T-helper 2 cell treated with Interferon-gamma antibody and Interleukin-4, amounts not matched to agents 5 μg/mL and 100 μg/mL, for 36 hours (primary cell): Measurements from ENCODE around the gene SLC1A5.
"Not testable (repeated sequence)": the region's sequence is repeated elsewhere in the genome, so short reads cannot be mapped to it uniquely, and the experiment has no call there.

Source experiments
- DNase-seq: peaks from one replicate; pipeline ENCODE4 v3.0.0; 2021; ENCODE audit warnings: low spot score
- H3K27ac Mint-ChIP-seq: one replicate; pipeline ENCODE4 v1.8.0; 2021; ENCODE audit warnings: mild to moderate bottlenecking, mixed read lengths
- H3K27me3 Mint-ChIP-seq: one replicate; pipeline ENCODE4 v1.8.0; 2021; ENCODE audit warnings: low read depth, mixed read lengths
- H3K36me3 Mint-ChIP-seq: one replicate; pipeline ENCODE4 v1.8.0; 2021; ENCODE audit warnings: low read depth, mixed read lengths
- H3K4me1 Mint-ChIP-seq: one replicate; pipeline ENCODE4 v1.8.0; 2021; ENCODE audit warnings: low read depth, mixed read lengths
- H3K4me3 Mint-ChIP-seq: one replicate; pipeline ENCODE4 v1.8.0; 2022; ENCODE audit warnings: mild to moderate bottlenecking, moderate library complexity, mixed read lengths
- H3K9me3 Mint-ChIP-seq: one replicate; pipeline ENCODE4 v1.8.0; 2021; ENCODE audit warnings: mixed read lengths

SLC1A5 gene

GRCh38 chr19:46788262-46788967 lies at the start of gene SLC1A5:
Gene SLC1A5 (minus strand): TSS chr19:46788594. CDS start chr19:46787965, 629 bp downstream.
- peak; percentile 98 for DNase-seq
- Mint-ChIP-seq H3K27me3 (peaks cover 2% of the 10 kb centered on the region), H3K4me1 (peaks cover 47% of the 10 kb centered on the region), H3K9me3 (no peaks in the 10 kb centered on the region), H3K27ac (peak within 1 kb of the TSS; percentile 90), H3K4me3 (peak within 1 kb of the TSS; percentile 92), H3K36me3 (peaks cover 36% of the 10 kb centered on the region)

DNA sequence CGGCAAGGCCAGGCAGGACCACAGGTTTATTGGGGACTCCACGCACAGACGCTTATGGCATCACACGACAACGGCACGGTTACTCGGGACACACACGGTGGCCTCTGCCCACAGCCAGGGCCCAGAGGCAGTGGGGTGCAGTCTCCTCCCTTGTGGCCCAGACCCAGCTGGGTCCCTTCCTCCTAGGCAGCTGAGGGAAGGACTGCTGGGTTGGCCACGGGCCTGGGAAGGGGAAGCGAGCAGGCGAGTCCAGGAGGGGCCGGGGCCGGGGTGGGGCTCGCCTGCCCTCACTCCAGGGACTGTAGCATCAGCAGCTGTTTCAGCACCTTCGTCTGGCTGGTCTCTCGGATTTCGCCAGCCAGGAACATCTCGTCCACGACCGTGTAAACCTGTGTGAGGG lies 49.8 kb upstream of the SLC1A5 start:
- no peaks in the 10 kb centered on the region for H3K9me3 Mint-ChIP-seq

DNA sequence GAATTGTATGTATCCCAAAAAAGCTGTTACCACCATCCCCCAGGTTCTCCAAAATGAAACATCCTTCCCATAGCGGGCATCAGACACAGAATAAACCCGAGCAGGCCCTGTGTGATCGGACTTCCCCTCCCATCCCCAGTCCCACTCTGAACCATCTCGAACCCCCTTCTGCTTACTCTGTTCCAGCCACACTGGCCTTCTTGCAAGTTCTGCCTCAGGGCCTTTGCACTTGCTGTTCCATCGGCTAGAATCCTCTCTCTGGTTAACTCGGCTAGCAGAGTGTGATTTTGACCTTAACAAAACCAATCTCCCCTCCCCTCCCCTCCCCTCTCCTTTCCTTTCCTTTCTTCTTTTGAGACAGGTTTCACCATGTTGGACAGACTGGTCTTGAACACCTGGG lies 46.6 kb upstream of the SLC1A5 start:
- no peak for DNase-seq
- Mint-ChIP-seq H3K4me1 (no peaks in the 10 kb centered on the region), H3K27ac (no peak overlapping the region), H3K9me3 (no peaks in the 10 kb centered on the region), H3K4me3 (no peak overlapping the region), H3K36me3 (peaks cover 11% of the 10 kb centered on the region), H3K27me3 (no peaks in the 10 kb centered on the region)

More for the DNA sequence above, 49.8 kb upstream of the SLC1A5 start:
- Mint-ChIP-seq H3K36me3 (peaks cover 21% of the 10 kb centered on the region), H3K4me1 (no peaks in the 10 kb centered on the region), H3K4me3 (no peak overlapping the region), H3K27ac (no peak overlapping the region), H3K27me3 (no peaks in the 10 kb centered on the region)
- DNase-seq = no peak

- H3K4me1 Mint-ChIP-seq = peaks cover 2% of the 10 kb centered on the region
- peaks cover 9% of the 10 kb centered on the region for H3K36me3 Mint-ChIP-seq
- no peak overlapping the region for H3K4me3 Mint-ChIP-seq
- no peak overlapping the region for H3K27ac Mint-ChIP-seq
- H3K27me3 Mint-ChIP-seq = no peaks in the 10 kb centered on the region
- DNase-seq = no peak
- H3K9me3 Mint-ChIP-seq = no peaks in the 10 kb centered on the region
Measured at GRCh38 chr19:46834121-46834520, 45.7 kb upstream of the SLC1A5 start.

DNA sequence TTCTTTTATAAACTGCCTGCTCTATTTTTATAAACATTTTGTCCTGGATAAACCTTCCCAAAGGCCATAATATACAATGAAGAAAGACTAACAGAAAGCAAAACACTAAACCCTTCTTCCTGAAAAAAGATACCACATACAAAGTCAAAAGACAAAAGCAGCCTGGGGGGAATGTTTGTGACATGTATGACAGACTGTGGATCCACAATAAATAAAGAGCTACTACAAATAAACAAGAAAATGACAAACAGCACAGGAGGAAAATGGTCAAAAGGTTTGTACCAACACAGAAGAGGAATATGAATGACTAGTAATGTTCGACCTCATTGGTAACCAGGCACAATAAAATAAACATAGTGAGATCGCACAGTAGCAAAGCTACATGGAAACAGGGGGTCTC lies 42.5 kb upstream of the SLC1A5 start:
- no peaks in the 10 kb centered on the region for H3K27me3 Mint-ChIP-seq
- H3K27ac Mint-ChIP-seq = no peak overlapping the region
- no peaks in the 10 kb centered on the region for H3K9me3 Mint-ChIP-seq

GRCh38 chr19:46828484-46828883 lies 40.1 kb upstream of the SLC1A5 start:
- peak; percentile 65 for DNase-seq
- H3K4me1 Mint-ChIP-seq = peaks cover 8% of the 10 kb centered on the region
- H3K9me3 Mint-ChIP-seq = no peaks in the 10 kb centered on the region
- no peaks in the 10 kb centered on the region for H3K36me3 Mint-ChIP-seq
- H3K4me3 Mint-ChIP-seq = no peak overlapping the region
- no peak overlapping the region for H3K27ac Mint-ChIP-seq
- H3K27me3 Mint-ChIP-seq = no peaks in the 10 kb centered on the region

More for the DNA sequence above, 42.5 kb upstream of the SLC1A5 start:
- H3K4me1 Mint-ChIP-seq = peaks cover 3% of the 10 kb centered on the region
- no peak for DNase-seq
- no peaks in the 10 kb centered on the region for H3K36me3 Mint-ChIP-seq
- H3K4me3 Mint-ChIP-seq = no peak overlapping the region

GRCh38 chr19:46825731-46826055 lies 37.3 kb upstream of the SLC1A5 start:
- Mint-ChIP-seq H3K27me3 (no peaks in the 10 kb centered on the region), H3K9me3 (no peaks in the 10 kb centered on the region), H3K4me1 (peaks cover 25% of the 10 kb centered on the region), H3K27ac (no peak overlapping the region), H3K36me3 (no peaks in the 10 kb centered on the region), H3K4me3 (no peak overlapping the region)
- no peak for DNase-seq

DNA sequence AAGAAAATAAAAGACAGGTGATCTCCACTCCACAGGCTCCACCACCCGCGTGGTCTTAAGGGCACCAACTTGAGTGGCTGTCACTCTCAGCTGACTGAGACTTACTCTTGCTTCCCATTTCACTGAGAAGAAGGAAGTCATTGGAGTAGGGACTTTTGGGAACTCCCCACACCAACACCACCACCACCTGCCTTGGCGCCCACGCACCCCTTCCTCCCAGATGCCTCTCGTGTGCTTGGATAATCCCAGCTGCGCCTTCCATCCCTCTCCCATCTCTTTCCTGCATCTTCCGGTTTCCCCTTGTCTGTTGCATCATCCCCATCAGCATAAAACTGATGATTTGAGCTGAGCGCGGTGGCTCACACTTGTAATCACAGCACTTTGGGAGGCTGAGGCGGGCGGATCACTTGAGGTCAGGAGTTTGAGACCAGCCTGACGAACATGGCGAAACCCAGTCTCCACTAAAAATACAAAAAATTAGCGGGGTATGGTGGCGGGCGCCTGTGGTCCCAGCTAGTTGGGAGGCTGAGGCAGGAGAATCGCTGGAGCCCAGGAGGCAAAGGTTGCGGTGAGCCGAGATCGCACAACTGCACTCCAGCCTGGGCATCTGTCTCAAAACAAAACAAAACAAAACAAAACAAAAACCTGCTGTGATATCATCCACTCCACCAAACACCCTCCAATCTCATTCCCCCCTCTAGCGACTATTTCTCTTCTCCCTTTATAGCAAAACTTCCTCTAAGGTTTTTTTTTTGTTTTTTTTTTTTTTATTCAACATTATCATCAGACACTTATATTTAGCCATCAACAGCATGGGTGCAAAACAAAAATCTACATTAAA lies 36.7 kb upstream of the SLC1A5 start:
- H3K27ac Mint-ChIP-seq = peak overlapping the region; percentile 66
- H3K27me3 Mint-ChIP-seq = no peaks in the 10 kb centered on the region
- peaks cover 30% of the 10 kb centered on the region for H3K4me1 Mint-ChIP-seq
- H3K36me3 Mint-ChIP-seq = no peaks in the 10 kb centered on the region
- no peak for DNase-seq
- no peak overlapping the region for H3K4me3 Mint-ChIP-seq
- H3K9me3 Mint-ChIP-seq = no peaks in the 10 kb centered on the region

DNA sequence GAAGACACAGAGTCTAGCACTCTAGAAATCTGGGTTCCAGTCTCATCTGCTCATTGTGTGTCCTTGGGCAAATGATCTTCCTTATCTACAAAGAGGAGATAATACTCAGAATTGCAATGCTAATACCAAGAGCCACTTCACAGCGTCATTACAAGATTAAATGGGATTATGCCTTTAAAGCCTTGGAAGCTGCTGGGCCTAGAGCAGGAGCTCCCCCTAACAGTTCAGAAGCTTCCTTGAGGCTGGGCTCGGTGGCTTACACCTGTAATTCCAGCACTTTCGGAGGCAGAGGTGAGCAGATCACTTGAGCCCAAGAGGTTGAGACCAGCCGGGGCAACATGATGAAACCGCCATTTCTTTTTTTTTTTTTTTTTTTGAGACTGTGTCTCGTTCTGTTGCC lies 34.7 kb upstream of the SLC1A5 start:
- DNase-seq = no peak
- Mint-ChIP-seq H3K9me3 (no peaks in the 10 kb centered on the region), H3K27me3 (no peaks in the 10 kb centered on the region), H3K36me3 (no peaks in the 10 kb centered on the region), H3K27ac (peak overlapping the region; percentile 7), H3K4me1 (peaks cover 36% of the 10 kb centered on the region), H3K4me3 (no peak overlapping the region)

DNA sequence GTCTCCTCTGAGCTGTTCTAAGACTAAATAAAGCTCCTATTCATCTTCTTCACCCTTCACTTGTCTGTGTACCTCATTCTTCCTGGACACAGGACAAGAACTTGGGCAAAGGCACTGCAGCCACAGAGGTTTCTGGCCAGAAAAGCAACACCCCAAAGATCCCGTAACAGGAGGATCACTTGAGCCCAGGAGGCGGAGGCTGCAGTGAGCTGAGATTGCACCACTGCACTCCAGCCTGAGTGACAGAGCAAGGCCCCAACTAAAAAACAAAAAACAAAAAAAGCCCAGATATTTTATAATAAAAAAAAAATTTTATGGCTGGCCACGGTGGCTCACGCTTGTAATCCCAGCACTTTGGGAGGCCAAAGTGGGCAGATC lies 34.0 kb upstream of the SLC1A5 start:
- not testable (repeated sequence) for H3K27me3 Mint-ChIP-seq, H3K9me3 Mint-ChIP-seq, H3K4me3 Mint-ChIP-seq, DNase-seq, H3K36me3 Mint-ChIP-seq
- peaks cover 36% of the 10 kb centered on the region for H3K4me1 Mint-ChIP-seq
- H3K27ac Mint-ChIP-seq = peak overlapping the region; percentile 78

DNA sequence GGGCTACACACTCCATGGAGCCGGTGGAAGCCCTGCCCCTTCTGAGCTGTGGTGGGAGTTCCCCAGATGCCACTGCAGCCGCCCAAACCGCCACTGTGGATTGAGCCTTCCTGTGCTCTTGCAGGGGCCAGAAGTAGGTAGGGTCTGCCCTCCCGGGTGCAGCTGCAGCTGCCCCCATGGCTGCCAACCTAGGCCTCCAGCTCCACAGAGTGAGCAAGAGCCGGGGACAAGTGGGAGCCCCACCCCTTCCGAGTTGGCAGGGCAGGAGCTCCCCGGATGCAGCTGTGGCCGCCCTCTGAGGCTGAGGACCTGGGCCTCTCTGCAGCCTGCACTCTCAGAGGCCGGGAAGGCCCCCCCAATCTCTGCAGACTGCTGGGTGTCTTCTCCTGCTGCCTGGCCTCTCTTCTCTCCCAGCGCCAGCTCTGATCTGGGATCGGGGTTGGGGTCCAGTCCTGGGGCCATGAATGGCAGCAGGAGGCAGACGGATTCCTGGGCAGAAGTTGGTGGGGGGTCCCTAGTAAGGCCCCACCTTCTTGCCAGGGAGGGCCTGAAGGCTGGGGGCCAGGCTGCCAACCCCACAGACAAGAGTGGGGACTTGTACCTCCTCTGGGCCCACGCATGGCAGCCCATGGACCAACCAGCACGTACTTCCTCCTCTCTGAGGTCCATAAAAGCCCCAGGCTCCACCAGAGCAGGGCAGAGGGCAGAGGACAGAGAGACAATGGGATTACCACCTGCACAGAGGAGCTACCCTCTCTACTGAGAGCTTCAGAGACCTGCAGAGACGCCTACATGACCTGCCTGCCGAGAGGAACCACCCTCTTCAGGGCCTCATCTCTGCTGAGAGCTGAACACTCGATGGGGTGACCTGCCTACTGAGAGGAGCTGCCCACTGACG lies 33.4 kb upstream of the SLC1A5 start:
- H3K27me3 Mint-ChIP-seq = no peaks in the 10 kb centered on the region
- H3K9me3 Mint-ChIP-seq = no peaks in the 10 kb centered on the region
- DNase-seq = peak; percentile 39
- no peaks in the 10 kb centered on the region for H3K36me3 Mint-ChIP-seq
- H3K27ac Mint-ChIP-seq = peak overlapping the region; percentile 78
- H3K4me3 Mint-ChIP-seq = peak overlapping the region; percentile 54
- H3K4me1 Mint-ChIP-seq = peaks cover 36% of the 10 kb centered on the region

- no peak overlapping the region for H3K4me3 Mint-ChIP-seq
- H3K9me3 Mint-ChIP-seq = no peaks in the 10 kb centered on the region
Measured at GRCh38 chr19:46818812-46819211, 30.4 kb upstream of the SLC1A5 start.

DNA sequence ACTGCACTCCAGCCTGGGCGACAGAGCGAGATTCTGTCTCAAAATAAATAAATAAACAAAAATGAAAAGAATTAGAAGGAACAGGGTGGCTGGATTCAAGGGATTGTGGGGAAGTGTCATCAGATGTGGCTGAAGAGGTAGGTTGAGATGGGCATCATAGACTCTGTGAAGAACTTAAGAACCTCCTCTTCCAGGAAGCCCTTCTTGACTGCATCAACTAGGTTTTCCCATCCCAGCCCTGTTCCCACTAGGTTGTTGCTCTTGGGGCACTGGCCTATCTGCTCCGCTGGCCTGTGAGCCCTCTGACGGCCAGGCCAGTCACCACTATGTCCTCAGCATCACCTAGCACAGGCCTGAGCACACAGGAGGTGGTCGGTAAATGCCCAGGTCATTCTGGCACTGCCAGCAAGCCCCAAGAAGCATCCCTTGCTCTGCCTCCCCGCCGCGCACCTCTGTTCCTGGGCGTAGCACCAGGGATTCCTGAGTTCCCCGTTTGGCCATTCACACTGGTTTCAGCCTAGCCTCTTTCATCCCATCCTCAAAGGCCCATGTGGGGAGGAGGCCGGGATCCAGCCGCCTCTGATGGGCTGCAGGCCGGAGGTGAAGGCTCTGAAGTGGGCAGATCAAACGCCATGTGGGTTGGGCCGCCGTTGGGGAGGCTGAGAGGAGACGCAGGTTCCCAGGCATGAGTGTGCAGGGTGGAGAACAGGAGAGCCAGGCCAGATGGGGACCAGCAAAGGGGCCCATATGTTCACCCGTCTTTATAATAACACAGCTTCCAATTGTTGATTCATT lies 27.6 kb upstream of the SLC1A5 start:
- DNase-seq = no peak
- Mint-ChIP-seq H3K27me3 (peaks cover 6% of the 10 kb centered on the region), H3K4me1 (peaks cover 17% of the 10 kb centered on the region), H3K27ac (no peak overlapping the region), H3K4me3 (no peak overlapping the region), H3K9me3 (no peaks in the 10 kb centered on the region), H3K36me3 (no peaks in the 10 kb centered on the region)

More at GRCh38 chr19:46818812-46819211, 30.4 kb upstream of the SLC1A5 start:
- Mint-ChIP-seq H3K27me3 (peaks cover 4% of the 10 kb centered on the region), H3K36me3 (no peaks in the 10 kb centered on the region), H3K4me1 (peaks cover 32% of the 10 kb centered on the region), H3K27ac (no peak overlapping the region)
- DNase-seq = no peak
